ENCODE measurements around the gene ATP10A.
A peak's percentile ranks its signal among the peaks of the same experiment; 100 is the strongest.
"Not testable (repeated sequence)": the region's sequence is repeated elsewhere in the genome, so short reads cannot be mapped to it uniquely, and the experiment has no call there.

The ATP10A gene

GRCh38 chr15:25772500-25772899 is 90.6 kb downstream of the ATP10A start:
- H3K27me3 ChIP-seq, result no peaks in the 10 kb centered on the region
- peaks cover 0 to 69% (median 36%) of the 10 kb centered on the region in 4 donors for H3K4me1 ChIP-seq
- H3K27ac ChIP-seq, result no peak overlapping the region
- intact Hi-C loops (cut with DNase I; ENCODE audit: low total_unique reads), result no loop called here
- no peak overlapping the region for H3K4me3 ChIP-seq
- peaks cover 0 to 6% (median 4%) of the 10 kb centered on the region in 3 donors for H3K36me3 ChIP-seq
- H3K9me3 ChIP-seq, result no peaks in the 10 kb centered on the region
- TF ChIP-seq, protein P1, sequence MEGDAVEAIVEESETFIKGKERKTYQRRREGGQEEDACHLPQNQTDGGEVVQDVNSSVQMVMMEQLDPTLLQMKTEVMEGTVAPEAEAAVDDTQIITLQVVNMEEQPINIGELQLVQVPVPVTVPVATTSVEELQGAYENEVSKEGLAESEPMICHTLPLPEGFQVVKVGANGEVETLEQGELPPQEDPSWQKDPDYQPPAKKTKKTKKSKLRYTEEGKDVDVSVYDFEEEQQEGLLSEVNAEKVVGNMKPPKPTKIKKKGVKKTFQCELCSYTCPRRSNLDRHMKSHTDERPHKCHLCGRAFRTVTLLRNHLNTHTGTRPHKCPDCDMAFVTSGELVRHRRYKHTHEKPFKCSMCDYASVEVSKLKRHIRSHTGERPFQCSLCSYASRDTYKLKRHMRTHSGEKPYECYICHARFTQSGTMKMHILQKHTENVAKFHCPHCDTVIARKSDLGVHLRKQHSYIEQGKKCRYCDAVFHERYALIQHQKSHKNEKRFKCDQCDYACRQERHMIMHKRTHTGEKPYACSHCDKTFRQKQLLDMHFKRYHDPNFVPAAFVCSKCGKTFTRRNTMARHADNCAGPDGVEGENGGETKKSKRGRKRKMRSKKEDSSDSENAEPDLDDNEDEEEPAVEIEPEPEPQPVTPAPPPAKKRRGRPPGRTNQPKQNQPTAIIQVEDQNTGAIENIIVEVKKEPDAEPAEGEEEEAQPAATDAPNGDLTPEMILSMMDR (IDR thresholded peaks at IDR 0.05), result no peak
- no peak for DNase-seq

GRCh38 chr15:25771736-25772135 is 91.4 kb downstream of the ATP10A start:
- Histone ChIP-seq H3K36me3 (peaks cover 0 to 11% (median 4%) of the 10 kb centered on the region in 3 donors), H3K27ac (peak overlapping the region in 1 of 2 donors; percentile 12), H3K4me1 (peaks cover 0 to 62% (median 29%) of the 10 kb centered on the region in 4 donors)
- H3K27me3 ChIP-seq; H3K4me3 ChIP-seq; intact Hi-C loops (cut with DNase I; ENCODE audit: low total_unique reads); H3K9me3 ChIP-seq; DNase-seq: not testable (repeated sequence)

- Histone ChIP-seq H3K9me3 (no peaks in the 10 kb centered on the region), H3K4me1 (peaks cover 0 to 57% (median 28%) of the 10 kb centered on the region in 4 donors), H3K27me3 (no peaks in the 10 kb centered on the region), H3K27ac (peak overlapping the region; percentile 8 to 12), H3K4me3 (no peak overlapping the region), H3K36me3 (peaks cover 0 to 11% (median 4%) of the 10 kb centered on the region in 3 donors)
- DNase-seq, result no peak
- TF ChIP-seq, protein P1 (IDR thresholded peaks at IDR 0.05), result no peak
- intact Hi-C loops (cut with DNase I; ENCODE audit: low total_unique reads), result no loop called here
These were observed 91.8 kb downstream of the ATP10A start for GRCh38 chr15:25771338-25771706.

GRCh38 chr15:25770618-25771337 is 92.3 kb downstream of the ATP10A start:
- H3K4me3 ChIP-seq, result no peak overlapping the region
- peaks cover 0 to 54% (median 26%) of the 10 kb centered on the region in 4 donors for H3K4me1 ChIP-seq
- no peaks in the 10 kb centered on the region for H3K27me3 ChIP-seq
- no peaks in the 10 kb centered on the region for H3K9me3 ChIP-seq
- DNase-seq, result no peak
- peaks cover 0 to 11% (median 6%) of the 10 kb centered on the region in 3 donors for H3K36me3 ChIP-seq
- peak overlapping the region; percentile 8 to 12 for H3K27ac ChIP-seq
- TF ChIP-seq, protein P1 (IDR thresholded peaks at IDR 0.05), result no peak
- intact Hi-C loops (cut with DNase I; ENCODE audit: low total_unique reads), result no loop called here

GRCh38 chr15:25770031-25770430 is 93.1 kb downstream of the ATP10A start:
- no peaks in the 10 kb centered on the region for H3K9me3 ChIP-seq
- H3K27ac ChIP-seq, result no peak overlapping the region
- no peak overlapping the region for H3K4me3 ChIP-seq
- DNase-seq, result no peak
- peaks cover 0 to 46% (median 19%) of the 10 kb centered on the region in 4 donors for H3K4me1 ChIP-seq
- peaks cover 0 to 11% (median 10%) of the 10 kb centered on the region in 3 donors for H3K36me3 ChIP-seq
- TF ChIP-seq, protein P1 (IDR thresholded peaks at IDR 0.05), result no peak
- intact Hi-C loops (cut with DNase I; ENCODE audit: low total_unique reads), result no loop called here
- H3K27me3 ChIP-seq, result no peaks in the 10 kb centered on the region

DNA sequence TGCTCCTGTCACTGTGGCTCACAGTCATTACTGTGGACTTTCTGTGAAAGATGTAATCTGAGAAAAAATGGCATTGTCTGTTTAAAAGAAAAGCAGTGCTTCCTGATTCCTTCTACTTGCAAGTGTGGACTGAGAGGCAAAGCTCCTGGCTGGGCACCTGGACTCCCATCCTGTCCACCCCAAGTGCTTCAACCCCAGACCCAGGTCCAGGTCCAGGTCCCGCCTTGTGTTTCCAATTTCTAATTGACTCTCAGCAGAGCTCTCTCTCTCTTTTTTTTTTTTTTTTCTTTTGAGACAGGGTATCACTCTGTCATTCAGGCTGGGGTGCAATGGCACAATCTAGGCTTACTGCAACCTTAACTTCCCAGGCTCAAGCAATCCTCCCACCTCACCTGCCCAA is 94.9 kb downstream of the ATP10A start:
- Histone ChIP-seq H3K27ac (no peak overlapping the region), H3K4me1 (peaks cover 0 to 35% (median 15%) of the 10 kb centered on the region in 4 donors), H3K27me3 (no peaks in the 10 kb centered on the region), H3K4me3 (no peak overlapping the region), H3K36me3 (peaks cover 0 to 18% (median 18%) of the 10 kb centered on the region in 3 donors), H3K9me3 (no peaks in the 10 kb centered on the region)
- TF ChIP-seq, protein P1 (IDR thresholded peaks at IDR 0.05), result no peak
- DNase-seq, result no peak
- intact Hi-C loops (cut with DNase I; ENCODE audit: low total_unique reads), result no loop called here
